Kidney (tissue), 14 donors: ENCODE measurements around the gene RAD51B. TPM values are rescaled to one million over a fixed set of nuclear protein-coding genes. Genes with fewer than 3 reads are reported as not detected.

Experiments used
- DNase-seq, 5 donors: peaks; one replicate each; pipeline ENCODE4 v3.0.0-alpha.2; 2013 to 2020
- FAIRE-seq: peaks from 2 replicates; lab custom pipeline; 2012; peaks lifted over from hg19 to GRCh38; lab: Jason Lieb, UNC
- H3K27ac ChIP-seq, 2 donors: one replicate each; pipeline ENCODE4 v1.7.0; 2013; ENCODE audit warnings: low read depth in 2 of 2, low read length in 2 of 2, inconsistent platforms in 1 of 2
- H3K27me3 ChIP-seq: one replicate; pipeline ENCODE4 v1.7.1; 2013; ENCODE audit warnings: low read length, inconsistent platforms; ENCODE audit not compliant: control insufficient read depth, insufficient read depth
- H3K36me3 ChIP-seq, 3 donors: one replicate each; pipeline versions ENCODE4 v1.7.0 to v1.7.1; 2013; ENCODE audit warnings: low read length in 3 of 3, control low read depth in 1 of 3, inconsistent platforms in 1 of 3; ENCODE audit not compliant: insufficient read depth in 3 of 3, control insufficient read depth in 2 of 3
- H3K4me1 ChIP-seq, 3 donors: one replicate each; pipeline versions ENCODE4 v1.7.0 to v1.7.1; 2013; ENCODE audit warnings: low read length in 3 of 3, inconsistent platforms in 1 of 3, low read depth in 1 of 3; ENCODE audit not compliant: control insufficient read depth in 2 of 3, insufficient read depth in 2 of 3
- H3K4me3 ChIP-seq, 3 donors: one replicate each; pipeline versions ENCODE4 v1.7.0 to v1.8.1; 2013; ENCODE audit warnings: low read length in 3 of 3, control low read depth in 1 of 3, inconsistent platforms in 1 of 3
- H3K9ac ChIP-seq, 3 donors: one replicate each; pipeline versions ENCODE4 v1.7.0 to v1.7.1; 2013; ENCODE audit warnings: low read length in 3 of 3, control low read depth in 1 of 3, inconsistent platforms in 1 of 3
- H3K9me3 ChIP-seq, 3 donors: one replicate each; pipeline versions ENCODE4 v1.7.0 to v1.7.1; 2013; ENCODE audit warnings: low read length in 3 of 3, control low read depth in 1 of 3, inconsistent platforms in 1 of 3; ENCODE audit not compliant: control insufficient read depth in 2 of 3, insufficient read depth in 1 of 3
- CTCF ChIP-seq: IDR thresholded peaks from 3 replicates; pipeline ENCODE4 v1.5.1; 2012; ENCODE audit warnings: mild to moderate bottlenecking, moderate library complexity, borderline replicate concordance; ENCODE audit not compliant: insufficient read depth; ENCODE audit errors: extremely low read depth
- intact Hi-C: fragments of 100-400 bp; cut with DNase I; formaldehyde crosslinking; loops from one replicate; pipeline ENCODE4 v1.11.1; 2022
- polyA plus RNA-seq: library from polyadenylated mRNA; stranded (reverse); fragments of 350-450 nt; fragmentation: Illumina TruSeq; extraction: RNeasy Lipid Tissue Mini Kit (QIAGEN cat#74804); gene quantifications from one replicate; pipeline ENCODE4 v1.2.3, GENCODE V29; 2014; ENCODE audit warnings: low read depth, low replicate concordance; ENCODE audit not compliant: insufficient read depth
- total RNA-seq: library from RNA; stranded (reverse); fragmentation: NEBNext Ultra II Directional; extraction: Animal tissue kit (Norgen Biotek cat#: 25700); gene quantifications from one replicate; pipeline ENCODE4 v1.2.1, GENCODE V29; 2021
- donor health status: control.
- donor health status: control.
- donor health status: control.
- donor health status: control.
- donor health status: control.
- donor health status: DM: yes; HTN: yes; CAD: no.
- donor health status: Normal renal cell carcinoma (clear cell type).

The RAD51B gene
- total and polyA plus RNA-seq, 2 donors from 2014 or later, result 6.9 to 18.0 TPM

- DNase-seq (peak in 4 of 5 donors; percentile 44 to 72 (median 56)), FAIRE-seq (no peak)
- TF ChIP-seq CTCF, result peak; percentile 10
- H3K4me3 ChIP-seq, result no peak overlapping the region
- no peak overlapping the region for H3K9ac ChIP-seq
- no peak overlapping the region for H3K27ac ChIP-seq
- H3K36me3 ChIP-seq, result no peaks in the 10 kb centered on the region
- peaks cover 0 to 4% (median 2%) of the 10 kb centered on the region in 3 donors for H3K4me1 ChIP-seq
- intact Hi-C loops, result no loop called here
- no peaks in the 10 kb centered on the region for H3K9me3 ChIP-seq
- H3K27me3 ChIP-seq, result no peaks in the 10 kb centered on the region
Measured at GRCh38 chr14:68084256-68084655, 264.7 kb downstream of the RAD51B start.

- Histone ChIP-seq H3K36me3 (no peaks in the 10 kb centered on the region), H3K4me1 (peaks cover 0 to 7% (median 2%) of the 10 kb centered on the region in 3 donors), H3K4me3 (no peak overlapping the region), H3K9me3 (no peaks in the 10 kb centered on the region), H3K27ac (no peak overlapping the region), H3K9ac (no peak overlapping the region), H3K27me3 (no peaks in the 10 kb centered on the region)
- no peak for TF ChIP-seq CTCF
- no peak for FAIRE-seq
- DNase-seq, result no peak
- intact Hi-C loops, result no loop called here
Measured at GRCh38 chr14:68085742-68086141, 266.2 kb downstream of the RAD51B start.

- Histone ChIP-seq H3K9ac (peak overlapping the region in 1 of 3 donors; percentile 10), H3K27me3 (no peaks in the 10 kb centered on the region), H3K36me3 (no peaks in the 10 kb centered on the region), H3K27ac (peak overlapping the region in 1 of 2 donors; percentile 57), H3K9me3 (no peaks in the 10 kb centered on the region), H3K4me1 (peaks cover 0 to 7% (median 2%) of the 10 kb centered on the region in 3 donors), H3K4me3 (peak overlapping the region in 2 of 3 donors; percentile 26 to 44)
- FAIRE-seq (no peak), DNase-seq (peak in 3 of 5 donors; percentile 65 to 88 (median 81))
- no peak for TF ChIP-seq CTCF
- intact Hi-C loops, result no loop called here
Measured at GRCh38 chr14:68088451-68088854, 268.9 kb downstream of the RAD51B start.

GRCh38 chr14:68089146-68089731 lies 269.7 kb downstream of the RAD51B start:
- peak overlapping the region in 1 of 3 donors; percentile 26 for H3K4me3 ChIP-seq
- peak in 4 of 5 donors; percentile 68 to 90 (median 76) for DNase-seq
- no peaks in the 10 kb centered on the region for H3K36me3 ChIP-seq
- no peak for FAIRE-seq
- H3K9me3 ChIP-seq, result no peaks in the 10 kb centered on the region
- no peaks in the 10 kb centered on the region for H3K27me3 ChIP-seq
- no peak for TF ChIP-seq CTCF
- intact Hi-C loops, result no loop called here
- peak overlapping the region in 1 of 2 donors; percentile 57 for H3K27ac ChIP-seq
- peaks cover 0 to 7% (median 2%) of the 10 kb centered on the region in 3 donors for H3K4me1 ChIP-seq
- H3K9ac ChIP-seq, result no peak overlapping the region
